Tibial nerve (tissue), 4 donors: Measurements from ENCODE around the gene B3GALNT1.

Source experiments
- CTCF ChIP-seq, 5 experiments: fragments of 200-600 bp in 3 of 5; fragments of 450-650 bp in 2 of 5; sonication (generic) in 3 of 5; IDR thresholded peaks; one replicate each; pipeline ENCODE4 v1.5.1; 2016 to 2019; ENCODE audit warnings: antibody characterized with exemption in 5 of 5, mild to moderate bottlenecking in 3 of 5, moderate library complexity in 2 of 5
- EP300 ChIP-seq, 2 donors: sonication (generic); formaldehyde crosslinking; IDR thresholded peaks; one replicate each; pipeline ENCODE4 v1.6.1; 2017; ENCODE audit warnings: antibody characterized with exemption in 2 of 2, mild to moderate bottlenecking in 1 of 2
- POLR2A ChIP-seq, 2 donors: fragments of 450-650 bp; IDR thresholded peaks; one replicate each; pipeline ENCODE4 v1.6.1; 2017; ENCODE audit warnings: antibody characterized with exemption in 2 of 2, mild to moderate bottlenecking in 2 of 2, moderate library complexity in 2 of 2

GRCh38 chr3:161054860-161055604 lies 50.1 kb downstream of the B3GALNT1 start:
- no peak for TF ChIP-seq EP300 (IDR thresholded peaks at IDR 0.05)
- TF ChIP-seq CTCF (IDR thresholded peaks at IDR 0.05), result no peak
- TF ChIP-seq POLR2A (IDR thresholded peaks at IDR 0.05), result no peak
